Tibial nerve (tissue), 4 donors: ENCODE measurements around the gene METTL17.

Source experiments
- CTCF ChIP-seq, 5 experiments: fragments of 200-600 bp in 3 of 5; fragments of 450-650 bp in 2 of 5; sonication (generic) in 3 of 5; IDR thresholded peaks; one replicate each; pipeline ENCODE4 v1.5.1; 2016 to 2019; ENCODE audit warnings: antibody characterized with exemption in 5 of 5, mild to moderate bottlenecking in 3 of 5, moderate library complexity in 2 of 5
- EP300 ChIP-seq, 2 donors: sonication (generic); formaldehyde crosslinking; IDR thresholded peaks; one replicate each; pipeline ENCODE4 v1.6.1; 2017; ENCODE audit warnings: antibody characterized with exemption in 2 of 2, mild to moderate bottlenecking in 1 of 2
- POLR2A ChIP-seq, 2 donors: fragments of 450-650 bp; IDR thresholded peaks; one replicate each; pipeline ENCODE4 v1.6.1; 2017; ENCODE audit warnings: antibody characterized with exemption in 2 of 2, mild to moderate bottlenecking in 2 of 2, moderate library complexity in 2 of 2

- TF ChIP-seq CTCF (IDR thresholded peaks at IDR 0.05) (no peak), POLR2A (IDR thresholded peaks at IDR 0.05) (no peak), EP300 (IDR thresholded peaks at IDR 0.05) (no peak)
Observed at GRCh38 chr14:20970647-20970982, 19.2 kb upstream of the METTL17 start.
